ENCODE results near the gene EIF4G3.

The EIF4G3 gene

GRCh38 chr1:21007876-21008275, 168.8 kb downstream of the EIF4G3 start:
- Histone ChIP-seq H3K9me3 (ENCODE audit: insufficient read depth, low read length) (no peaks in the 10 kb centered on the region), H3K36me3 (ENCODE audit: low read length) (no peaks in the 10 kb centered on the region), H4K20me1 (ENCODE audit: low read depth, low read length) (0 out of 2 replicates have a peak, but pooled peaks cover 9% of the 10 kb centered on the region), H3K9ac (ENCODE audit: low read length) (no peak overlapping the region), H3K79me2 (ENCODE audit: insufficient read depth, low read length) (peaks cover 80% of the 10 kb centered on the region), H3K27me3 (ENCODE audit: low read length) (no peaks in the 10 kb centered on the region), H3K4me2 (ENCODE audit: low read depth, low read length, poor library complexity, severe bottlenecking) (no peak overlapping the region), H3K27ac (ENCODE audit: low read depth, low read length) (no peak overlapping the region), H3K9me2 (replicated peaks; ENCODE audit: insufficient read depth, low read length) (no peaks in the 10 kb centered on the region), H2AFZ (ENCODE audit: low read depth, low read length, severe bottlenecking) (no peak overlapping the region), H3K4me3 (ENCODE audit: insufficient read depth, low read length, poor library complexity, severe bottlenecking) (no peak overlapping the region), H3F3A (ENCODE audit: insufficient read depth) (no peaks in the 10 kb centered on the region; the same call in 1 of the 2 replicates)
- TF ChIP-seq, protein P1, sequence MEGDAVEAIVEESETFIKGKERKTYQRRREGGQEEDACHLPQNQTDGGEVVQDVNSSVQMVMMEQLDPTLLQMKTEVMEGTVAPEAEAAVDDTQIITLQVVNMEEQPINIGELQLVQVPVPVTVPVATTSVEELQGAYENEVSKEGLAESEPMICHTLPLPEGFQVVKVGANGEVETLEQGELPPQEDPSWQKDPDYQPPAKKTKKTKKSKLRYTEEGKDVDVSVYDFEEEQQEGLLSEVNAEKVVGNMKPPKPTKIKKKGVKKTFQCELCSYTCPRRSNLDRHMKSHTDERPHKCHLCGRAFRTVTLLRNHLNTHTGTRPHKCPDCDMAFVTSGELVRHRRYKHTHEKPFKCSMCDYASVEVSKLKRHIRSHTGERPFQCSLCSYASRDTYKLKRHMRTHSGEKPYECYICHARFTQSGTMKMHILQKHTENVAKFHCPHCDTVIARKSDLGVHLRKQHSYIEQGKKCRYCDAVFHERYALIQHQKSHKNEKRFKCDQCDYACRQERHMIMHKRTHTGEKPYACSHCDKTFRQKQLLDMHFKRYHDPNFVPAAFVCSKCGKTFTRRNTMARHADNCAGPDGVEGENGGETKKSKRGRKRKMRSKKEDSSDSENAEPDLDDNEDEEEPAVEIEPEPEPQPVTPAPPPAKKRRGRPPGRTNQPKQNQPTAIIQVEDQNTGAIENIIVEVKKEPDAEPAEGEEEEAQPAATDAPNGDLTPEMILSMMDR (IDR thresholded peaks at IDR 0.05; ENCODE audit: insufficient read depth, low read length, poor library complexity, severe bottlenecking), result no peak
- no peak for TF ChIP-seq EZH2phosphoT487 (conservative IDR thresholded peaks at IDR 0.05; ENCODE audit: low read length)

- H3K4me3 ChIP-seq (ENCODE audit: insufficient read depth, low read length, poor library complexity, severe bottlenecking), result no peak overlapping the region
- H3F3A ChIP-seq (ENCODE audit: insufficient read depth), result no peaks in the 10 kb centered on the region; the same call in 1 of the 2 replicates
- H3K9me2 ChIP-seq (replicated peaks; ENCODE audit: insufficient read depth, low read length), result no peaks in the 10 kb centered on the region
- H3K4me2 ChIP-seq (ENCODE audit: low read depth, low read length, poor library complexity, severe bottlenecking), result no peak overlapping the region
- TF ChIP-seq EZH2phosphoT487 (conservative IDR thresholded peaks at IDR 0.05; ENCODE audit: low read length), result no peak
- TF ChIP-seq, protein P1 (IDR thresholded peaks at IDR 0.05; ENCODE audit: insufficient read depth, low read length, poor library complexity, severe bottlenecking), result no peak
- peaks cover 58% of the 10 kb centered on the region for H3K79me2 ChIP-seq (ENCODE audit: insufficient read depth, low read length)
- no peak overlapping the region for H3K9ac ChIP-seq (ENCODE audit: low read length)
- H3K9me3 ChIP-seq (ENCODE audit: insufficient read depth, low read length), result no peaks in the 10 kb centered on the region
- H3K27ac ChIP-seq (ENCODE audit: low read depth, low read length), result no peak overlapping the region
- no peak overlapping the region for H2AFZ ChIP-seq (ENCODE audit: low read depth, low read length, severe bottlenecking)
- no peaks in the 10 kb centered on the region for H3K27me3 ChIP-seq (ENCODE audit: low read length)
- H4K20me1 ChIP-seq (ENCODE audit: low read depth, low read length), result no peaks in the 10 kb centered on the region
- no peaks in the 10 kb centered on the region for H3K36me3 ChIP-seq (ENCODE audit: low read length)
Observed at GRCh38 chr1:21005466-21006239, 171.0 kb downstream of the EIF4G3 start.

DNA sequence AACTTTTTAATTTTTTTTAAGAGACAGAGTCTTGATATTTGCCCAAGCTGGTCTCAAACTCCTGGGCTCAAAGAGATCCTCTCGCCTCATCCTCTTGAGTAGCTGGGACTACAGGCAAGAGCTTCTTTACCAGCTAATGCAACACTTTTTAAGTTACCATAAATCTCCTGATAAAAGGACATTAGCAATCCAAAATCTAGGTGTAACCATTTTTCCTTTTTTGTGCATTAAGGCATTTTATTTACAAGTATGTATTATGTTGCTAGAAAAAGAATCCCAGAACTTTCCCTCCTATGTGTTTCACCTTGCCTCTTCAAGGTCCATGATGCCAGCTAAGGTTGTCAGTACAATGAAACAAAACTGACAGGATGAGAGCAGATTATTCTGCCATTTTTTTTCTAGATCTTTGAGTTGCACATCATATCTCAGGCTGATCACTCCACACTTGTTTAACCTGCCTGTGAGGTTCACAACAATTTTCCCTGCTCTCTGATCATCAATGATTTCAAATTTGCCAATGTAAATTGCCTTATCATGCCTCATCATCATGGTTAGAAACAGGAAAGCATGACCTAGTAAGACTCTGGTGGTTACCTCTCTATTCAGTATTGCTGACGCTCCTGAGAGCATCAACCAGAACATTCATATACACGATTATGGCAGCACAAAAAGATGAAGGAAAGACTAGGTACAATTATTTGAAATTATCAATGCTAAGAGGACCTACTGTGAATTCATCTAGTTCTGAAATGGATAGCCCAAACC, 173.2 kb downstream of the EIF4G3 start:
- H3K4me2 ChIP-seq (ENCODE audit: low read depth, low read length, poor library complexity, severe bottlenecking), result no peak overlapping the region

More for the DNA sequence above, 173.2 kb downstream of the EIF4G3 start:
- Histone ChIP-seq H3K79me2 (ENCODE audit: insufficient read depth, low read length) (peaks cover 42% of the 10 kb centered on the region), H3K9me3 (ENCODE audit: insufficient read depth, low read length) (no peaks in the 10 kb centered on the region), H3K9me2 (replicated peaks; ENCODE audit: insufficient read depth, low read length) (no peaks in the 10 kb centered on the region), H3K36me3 (ENCODE audit: low read length) (0 out of 2 replicates have a peak, but pooled peaks cover 4% of the 10 kb centered on the region), H2AFZ (ENCODE audit: low read depth, low read length, severe bottlenecking) (no peak overlapping the region), H3F3A (ENCODE audit: insufficient read depth) (no peaks in the 10 kb centered on the region; the same call in 1 of the 2 replicates), H3K27ac (ENCODE audit: low read depth, low read length) (no peak overlapping the region), H3K27me3 (ENCODE audit: low read length) (no peaks in the 10 kb centered on the region), H3K4me3 (ENCODE audit: insufficient read depth, low read length, poor library complexity, severe bottlenecking) (no peak overlapping the region), H4K20me1 (ENCODE audit: low read depth, low read length) (no peaks in the 10 kb centered on the region), H3K9ac (ENCODE audit: low read length) (no peak overlapping the region)
- no peak for TF ChIP-seq EZH2phosphoT487 (conservative IDR thresholded peaks at IDR 0.05; ENCODE audit: low read length)
- TF ChIP-seq, protein P1 (IDR thresholded peaks at IDR 0.05; ENCODE audit: insufficient read depth, low read length, poor library complexity, severe bottlenecking), result no peak
